Measurements from ENCODE around the gene PLEKHA6.
"Not testable (repeated sequence)": the region's sequence is repeated elsewhere in the genome, so short reads cannot be mapped to it uniquely, and the experiment has no call there.

PLEKHA6 gene

GRCh38 chr1:204314893-204315658, 44.7 kb downstream of the PLEKHA6 start:
- no peak for TF ChIP-seq CREB5 (CRISPR knock-in tag; IDR thresholded peaks at IDR 0.05; ENCODE audit: low read depth)
- no peak for TF ChIP-seq ZNF70 (CRISPR knock-in tag; IDR thresholded peaks at IDR 0.05)
- TF ChIP-seq TOX (CRISPR knock-in tag; IDR thresholded peaks at IDR 0.05; ENCODE audit: borderline replicate concordance), result no peak
- TF ChIP-seq POU6F1 (CRISPR knock-in tag; IDR thresholded peaks at IDR 0.05; ENCODE audit: borderline replicate concordance, low read depth), result no peak
- TF ChIP-seq ZFP30 (CRISPR knock-in tag; IDR thresholded peaks at IDR 0.05), result no peak
- ATAC-seq, result no peak

GRCh38 chr1:204314171-204314892, 45.4 kb downstream of the PLEKHA6 start:
- TF ChIP-seq ZFP30 (CRISPR knock-in tag; IDR thresholded peaks at IDR 0.05), result no peak
- TF ChIP-seq POU6F1 (CRISPR knock-in tag; IDR thresholded peaks at IDR 0.05; ENCODE audit: borderline replicate concordance, low read depth), result no peak
- no peak for TF ChIP-seq OSR1 (CRISPR knock-in tag; IDR thresholded peaks at IDR 0.05)
- TF ChIP-seq ZNF70 (CRISPR knock-in tag; IDR thresholded peaks at IDR 0.05), result no peak
- no peak for TF ChIP-seq GLIS3 (CRISPR knock-in tag; IDR thresholded peaks at IDR 0.05)
- TF ChIP-seq ESRRG (CRISPR knock-in tag; IDR thresholded peaks at IDR 0.05), result no peak
- no peak for TF ChIP-seq BACH2 (CRISPR knock-in tag; IDR thresholded peaks at IDR 0.05; ENCODE audit: borderline replicate concordance)
- TF ChIP-seq SNAI2 (CRISPR knock-in tag; IDR thresholded peaks at IDR 0.05), result no peak
- no peak for TF ChIP-seq TOX (CRISPR knock-in tag; IDR thresholded peaks at IDR 0.05; ENCODE audit: borderline replicate concordance)
- no peak for TF ChIP-seq ARNTL (CRISPR knock-in tag; IDR thresholded peaks at IDR 0.05; ENCODE audit: borderline replicate concordance, low read depth)
- no peak for ATAC-seq

GRCh38 chr1:204313675-204314074, 46.1 kb downstream of the PLEKHA6 start:
- TF ChIP-seq CSDC2 (CRISPR knock-in tag; IDR thresholded peaks at IDR 0.05) (no peak), SNAI2 (CRISPR knock-in tag; IDR thresholded peaks at IDR 0.05) (no peak), POU6F1 (CRISPR knock-in tag; IDR thresholded peaks at IDR 0.05; ENCODE audit: borderline replicate concordance, low read depth) (no peak), GLIS3 (CRISPR knock-in tag; IDR thresholded peaks at IDR 0.05) (no peak), ESRRG (CRISPR knock-in tag; IDR thresholded peaks at IDR 0.05) (no peak), ARNTL (CRISPR knock-in tag; IDR thresholded peaks at IDR 0.05; ENCODE audit: borderline replicate concordance, low read depth) (no peak), ZFP30 (CRISPR knock-in tag; IDR thresholded peaks at IDR 0.05) (no peak), CSRNP3 (CRISPR knock-in tag; IDR thresholded peaks at IDR 0.05) (no peak), OSR1 (CRISPR knock-in tag; IDR thresholded peaks at IDR 0.05) (no peak)
- ATAC-seq, result no peak

GRCh38 chr1:204310970-204311369, 48.8 kb downstream of the PLEKHA6 start:
- ATAC-seq, result not testable (repeated sequence)

- no peak for ATAC-seq
- no peak for TF ChIP-seq OSR1 (CRISPR knock-in tag; IDR thresholded peaks at IDR 0.05)
- no peak for TF ChIP-seq ZNF565 (CRISPR knock-in tag; conservative IDR thresholded peaks at IDR 0.05; ENCODE audit: low read depth)
- no peak for TF ChIP-seq ESRRG (CRISPR knock-in tag; IDR thresholded peaks at IDR 0.05)
- TF ChIP-seq PPARA (CRISPR knock-in tag; IDR thresholded peaks at IDR 0.05; ENCODE audit: borderline replicate concordance), result no peak
- TF ChIP-seq ZNF70 (CRISPR knock-in tag; IDR thresholded peaks at IDR 0.05), result no peak
- no peak for TF ChIP-seq ZNF8 (CRISPR knock-in tag; IDR thresholded peaks at IDR 0.05)
- TF ChIP-seq CSDC2 (CRISPR knock-in tag; IDR thresholded peaks at IDR 0.05), result no peak
- TF ChIP-seq TCF4 (CRISPR knock-in tag; IDR thresholded peaks at IDR 0.05; ENCODE audit: borderline replicate concordance), result no peak
- no peak for TF ChIP-seq ISL1 (CRISPR knock-in tag; IDR thresholded peaks at IDR 0.05)
- TF ChIP-seq ZC3H10 (CRISPR knock-in tag; IDR thresholded peaks at IDR 0.05), result no peak
- TF ChIP-seq TSHZ2 (CRISPR knock-in tag; IDR thresholded peaks at IDR 0.05), result no peak
- no peak for TF ChIP-seq GLIS3 (CRISPR knock-in tag; IDR thresholded peaks at IDR 0.05)
Observed at GRCh38 chr1:204308023-204308628, 51.6 kb downstream of the PLEKHA6 start.
